Heart left ventricle (tissue), 16 donors: ENCODE measurements around the gene CLIP1. TPM values are rescaled to one million over a fixed set of nuclear protein-coding genes. Genes with fewer than 3 reads are reported as not detected.
"Not testable (repeated sequence)": the region's sequence is repeated elsewhere in the genome, so short reads cannot be mapped to it uniquely, and the experiment has no call there.

Experiments
- ATAC-seq, 4 donors: fragments of 200-7000 bp; cut with Tn5 transposase; one replicate each; pipeline ENCODE4 v1.9.1; 2020 to 2022; ENCODE audit warnings: moderate library complexity in 4 of 4, mild to moderate bottlenecking in 3 of 4, moderate number of reproducible peaks in 1 of 4
- DNase-seq, 5 donors: peaks; one replicate each; pipeline ENCODE4 v3.0.0-alpha.2; 2020
- H3K27ac ChIP-seq, 12 donors: fragments of 200-600 bp; sonication (generic) in 4 of 12; one replicate each; pipeline versions ENCODE4 v1.5.0 to v1.8.0; 2016 to 2022; ENCODE audit warnings: mild to moderate bottlenecking in 2 of 12
- H3K27me3 ChIP-seq, 9 donors: fragments of 200-600 bp; sonication (generic) in 2 of 9; one replicate each; pipeline versions ENCODE4 v1.5.1 to v1.8.0; 2016 to 2022; ENCODE audit warnings: mild to moderate bottlenecking in 3 of 9
- H3K36me3 ChIP-seq, 9 donors: fragments of 200-600 bp; sonication (generic) in 2 of 9; one replicate each; pipeline versions ENCODE4 v1.5.0 to v1.8.0; 2018 to 2022; ENCODE audit warnings: mild to moderate bottlenecking in 2 of 9
- H3K4me1 ChIP-seq, 12 donors: fragments of 200-600 bp; sonication (generic) in 4 of 12; one replicate each; pipeline versions ENCODE4 v1.5.0 to v1.8.0; 2016 to 2022; ENCODE audit warnings: mild to moderate bottlenecking in 3 of 12
- H3K4me3 ChIP-seq, 12 donors: fragments of 200-600 bp; sonication (generic) in 4 of 12; one replicate each; pipeline versions ENCODE4 v1.5.0 to v1.8.0; 2017 to 2022; ENCODE audit warnings: mild to moderate bottlenecking in 9 of 12, moderate library complexity in 4 of 12
- H3K9me3 ChIP-seq, 12 donors: fragments of 200-600 bp; sonication (generic) in 4 of 12; one replicate each; pipeline versions ENCODE4 v1.5.0 to v1.8.0; 2016 to 2022; ENCODE audit warnings: mild to moderate bottlenecking in 1 of 12
- POLR2A ChIP-seq, 2 donors: fragments of 450-650 bp; IDR thresholded peaks; one replicate each; pipeline ENCODE4 v1.6.1; 2017; ENCODE audit warnings: antibody characterized with exemption in 2 of 2, mild to moderate bottlenecking in 2 of 2, moderate library complexity in 2 of 2
- WGBS, 4 donors: extraction: QIAGEN DNeasy Blood & Tissue Kit in 2 of 4; methylation state at CpG; one replicate each; pipeline versions ENCODE4 v1.1.5 to v1.1.7; 2013 to 2018; 5-methylcytosine and 5-hydroxymethylcytosine counted together
- intact Hi-C, 10 donors: fragments of 100-400 bp; cut with DNase I; formaldehyde crosslinking; loops; one replicate each; pipeline versions ENCODE4 v1.11.1 to v1.14.2; 2022
- polyA plus RNA-seq, 2 donors: library from polyadenylated mRNA; stranded (reverse); fragments of 200-250 nt; gene quantifications; one replicate each; pipeline ENCODE4 v1.2.3, GENCODE V29; 2013
- total RNA-seq, 9 donors: library from RNA; depleted of rRNA in 2 of 9; stranded (reverse); fragments of >200 nt in 2 of 9; fragmentation: NEBNext Ultra II Directional in 3 of 9; extraction: Animal tissue kit (Norgen Biotek cat#: 25700) in 3 of 9; gene quantifications; one replicate each; pipeline versions ENCODE4 v1.1.0 to v1.2.4, GENCODE V29; 2016 to 2023
- TF ChIP-seq, protein P1 (sequence below), 12 donors: fragments of 200-600 bp; sonication (generic) in 4 of 12; IDR thresholded peaks; one replicate each; pipeline versions ENCODE4 v1.5.0 to v1.8.0; 2018 to 2022; ENCODE audit warnings: antibody characterized with exemption in 12 of 12, mild to moderate bottlenecking in 5 of 12
- donor health status: ischemic (EF 13 %, LVEDD 7.1; RV severe dilation, severe dysfunction).
- donor health status: healthy with polysubstance abuse.
- donor health status: DM: no; HTN: yes; CAD: no.
- donor health status: DM: no; HTN: no; CAD: no.
- donor health status: ischemic (EF 25% LVEDD 6.9; RV normal size, moderate dysfunction).
- donor health status: ischemic (EF 25% LVEDD 5.7; RV mildly dilated, moderate dysfunction).
- donor health status: healthy.
- donor health status: DM: yes; HTN: yes; CAD: no.
- donor health status: ischemic (EF 35%, LVEDD 5.7; RV mildly dilated, moderate dysfunction).
- donor health status: nonischemic (EF 11% LVEDD 7.7; RV severe dilation, severe dysfunction).
- donor health status: DM: yes; HTN: yes; CAD: no.
- donor health status: PGD.
- donor health status: ischemic (EF 29% LVEDD 5.4; RV normal size, mild dysfunction).
- donor health status: nonischemic (EF 23%, LVEDD 6.1; RV moderate dilation, normal function).

The CLIP1 gene
- total and polyA plus RNA-seq, 11 donors, result 31.9 to 173 (median 104) TPM

DNA sequence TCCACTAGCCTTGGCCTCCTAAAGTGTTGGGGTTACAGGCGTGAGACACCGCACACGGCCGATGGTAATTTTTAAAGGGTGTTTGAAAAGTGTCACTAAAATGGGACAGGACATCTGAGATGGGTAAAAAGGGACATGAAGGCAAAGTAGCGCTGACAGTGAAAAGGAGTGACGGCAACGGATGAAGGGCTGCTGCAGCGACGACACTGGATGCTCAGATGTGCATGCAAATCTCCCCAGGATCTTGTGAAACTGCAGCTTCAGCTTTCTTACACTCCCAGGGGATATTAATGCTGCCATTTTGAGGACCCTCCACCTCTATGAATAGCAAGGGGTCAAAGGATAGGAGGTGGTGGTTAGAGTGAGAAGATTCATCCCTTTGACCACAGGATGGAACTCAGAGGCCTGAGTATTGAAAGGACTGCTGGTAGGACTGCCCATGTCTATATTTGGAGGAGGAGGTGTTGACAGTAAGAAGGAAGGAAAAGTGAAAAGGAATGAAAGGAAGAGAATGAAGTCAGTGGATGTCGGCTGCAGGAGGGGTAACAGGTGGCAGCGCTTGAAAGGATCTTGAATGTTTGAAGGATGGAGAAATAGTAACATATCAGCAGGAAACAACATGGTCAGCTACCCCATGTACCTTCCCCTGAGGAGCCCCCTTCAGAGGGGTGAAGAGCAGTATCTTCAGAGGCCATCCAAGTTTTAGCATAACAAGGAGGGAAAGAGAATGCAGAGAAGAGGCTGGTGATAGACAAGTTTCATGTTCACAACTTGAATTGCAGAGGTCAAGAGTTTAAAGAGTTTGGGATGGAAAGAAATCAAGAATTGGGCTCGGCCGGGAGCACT lies 37.1 kb downstream of the CLIP1 start:
- DNase-seq (no peak), ATAC-seq (peak in 1 of 4 donors; percentile 25)
- peak overlapping the region in 1 of 12 donors; percentile 86 for H3K27ac ChIP-seq
- WGBS, 4 donors, result 85 to 93% (median 90%) methylated on average over 13 of the region's 13 CpGs
- H3K4me3 ChIP-seq, result no peak overlapping the region
- intact Hi-C loops, result no loop called here
- no peak for TF ChIP-seq POLR2A (IDR thresholded peaks at IDR 0.05)
- TF ChIP-seq, protein P1, sequence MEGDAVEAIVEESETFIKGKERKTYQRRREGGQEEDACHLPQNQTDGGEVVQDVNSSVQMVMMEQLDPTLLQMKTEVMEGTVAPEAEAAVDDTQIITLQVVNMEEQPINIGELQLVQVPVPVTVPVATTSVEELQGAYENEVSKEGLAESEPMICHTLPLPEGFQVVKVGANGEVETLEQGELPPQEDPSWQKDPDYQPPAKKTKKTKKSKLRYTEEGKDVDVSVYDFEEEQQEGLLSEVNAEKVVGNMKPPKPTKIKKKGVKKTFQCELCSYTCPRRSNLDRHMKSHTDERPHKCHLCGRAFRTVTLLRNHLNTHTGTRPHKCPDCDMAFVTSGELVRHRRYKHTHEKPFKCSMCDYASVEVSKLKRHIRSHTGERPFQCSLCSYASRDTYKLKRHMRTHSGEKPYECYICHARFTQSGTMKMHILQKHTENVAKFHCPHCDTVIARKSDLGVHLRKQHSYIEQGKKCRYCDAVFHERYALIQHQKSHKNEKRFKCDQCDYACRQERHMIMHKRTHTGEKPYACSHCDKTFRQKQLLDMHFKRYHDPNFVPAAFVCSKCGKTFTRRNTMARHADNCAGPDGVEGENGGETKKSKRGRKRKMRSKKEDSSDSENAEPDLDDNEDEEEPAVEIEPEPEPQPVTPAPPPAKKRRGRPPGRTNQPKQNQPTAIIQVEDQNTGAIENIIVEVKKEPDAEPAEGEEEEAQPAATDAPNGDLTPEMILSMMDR (IDR thresholded peaks at IDR 0.05), result no peak
- no peaks in the 10 kb centered on the region for H3K27me3 ChIP-seq
- no peaks in the 10 kb centered on the region for H3K9me3 ChIP-seq
- peaks cover 0 to 18% (median 2%) of the 10 kb centered on the region in 12 donors for H3K4me1 ChIP-seq
- peaks cover 0 to 14% (median 8%) of the 10 kb centered on the region in 9 donors for H3K36me3 ChIP-seq

DNA sequence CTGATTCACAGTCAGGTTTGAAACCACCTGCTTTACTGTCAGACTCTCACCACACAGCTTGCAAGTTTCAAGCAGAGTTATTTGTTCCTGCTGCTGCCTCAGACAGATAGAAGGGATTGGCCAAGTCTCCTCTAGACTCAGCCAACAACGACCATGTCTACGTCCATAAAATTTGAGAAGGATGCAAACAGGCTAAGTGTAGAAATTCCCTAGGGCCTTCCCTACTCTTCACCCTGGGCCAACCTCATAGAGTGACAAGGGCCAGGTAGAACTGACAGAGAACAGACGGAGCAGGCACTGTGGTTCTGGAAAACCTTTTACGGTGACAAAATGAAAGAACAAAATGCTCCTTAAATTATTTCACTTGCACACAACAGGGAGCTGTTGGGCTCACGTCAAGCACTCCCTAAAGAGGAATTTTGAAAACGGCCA lies 39.5 kb downstream of the CLIP1 start:
- Histone ChIP-seq H3K36me3 (peaks cover 0 to 38% (median 30%) of the 10 kb centered on the region in 9 donors), H3K27ac (peak overlapping the region in 2 of 12 donors; percentile 9 to 86), H3K9me3 (no peaks in the 10 kb centered on the region), H3K4me3 (peak overlapping the region in 2 of 12 donors; percentile 7 to 12), H3K27me3 (no peaks in the 10 kb centered on the region), H3K4me1 (peaks cover 0 to 10% (median 0%) of the 10 kb centered on the region in 12 donors)
- DNase-seq (no peak), ATAC-seq (peak in 2 of 4 donors; percentile 9 to 32)
- intact Hi-C loops, result no loop called here
- WGBS, 4 donors, result 75 to 85% (median 76%) methylated on average over 6 of the region's 6 CpGs
- TF ChIP-seq, protein P1 (IDR thresholded peaks at IDR 0.05), result no peak
- no peak for TF ChIP-seq POLR2A (IDR thresholded peaks at IDR 0.05)

DNA sequence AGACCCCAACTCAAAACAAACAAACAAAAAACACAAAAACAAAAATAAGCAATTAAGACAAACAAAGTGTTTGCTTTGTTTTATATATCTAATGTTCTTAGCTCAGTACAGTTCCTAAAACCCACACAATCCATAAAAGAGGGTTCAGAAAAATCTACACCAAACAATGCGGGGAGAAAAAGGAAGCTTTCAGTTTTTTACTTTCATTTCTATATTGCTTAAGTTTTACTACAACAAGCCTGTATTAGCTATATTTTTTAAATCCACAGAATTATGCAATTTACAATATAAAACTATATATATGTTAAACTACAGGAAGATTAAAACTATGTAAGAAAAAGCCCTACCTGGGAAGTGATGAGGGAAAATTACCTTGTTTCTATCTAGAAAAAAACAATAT lies 41.4 kb downstream of the CLIP1 start:
- ATAC-seq, result no peak
- WGBS, 4 donors, result 81 to 93% (median 87%) methylated on average over 1 of the region's 1 CpG
- Histone ChIP-seq H3K36me3 (peaks cover 0 to 57% (median 49%) of the 10 kb centered on the region in 9 donors), H3K9me3 (no peaks in the 10 kb centered on the region), H3K27me3 (no peaks in the 10 kb centered on the region), H3K4me1 (peaks cover 0 to 10% (median 0%) of the 10 kb centered on the region in 12 donors), H3K4me3 (no peak overlapping the region), H3K27ac (peak overlapping the region in 1 of 12 donors; percentile 86)
- DNase-seq, result no peak
- intact Hi-C loops, result no loop called here
- no peak for TF ChIP-seq POLR2A (IDR thresholded peaks at IDR 0.05)
- TF ChIP-seq, protein P1 (IDR thresholded peaks at IDR 0.05), result no peak

DNA sequence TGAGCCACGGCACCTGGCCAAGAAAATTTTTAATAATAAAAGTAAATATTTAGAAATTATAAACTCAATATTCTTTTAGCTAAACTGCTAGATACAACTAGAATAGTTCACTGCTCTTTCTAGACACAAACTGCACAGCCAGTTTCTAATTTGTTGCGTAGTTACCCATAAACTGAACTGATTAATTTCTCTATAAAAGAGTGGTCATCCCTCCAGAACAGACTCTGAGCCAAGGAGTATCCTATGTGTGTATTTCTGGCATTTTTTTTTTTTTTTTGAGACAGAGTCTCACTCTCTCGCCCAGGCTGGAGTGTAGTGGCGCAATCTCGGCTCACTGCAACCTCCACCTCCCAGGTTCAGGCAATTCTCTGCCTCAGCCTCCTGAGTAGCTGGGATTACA lies 45.7 kb downstream of the CLIP1 start:
- Histone ChIP-seq H3K4me1 (peaks cover 0 to 12% (median 6%) of the 10 kb centered on the region in 12 donors), H3K27ac (peak overlapping the region in 1 of 12 donors; percentile 79), H3K36me3 (peaks cover 0 to 82% (median 67%) of the 10 kb centered on the region in 9 donors)
- WGBS, 4 donors, result 95 to 98% (median 97%) methylated on average over 5 of the region's 5 CpGs
- intact Hi-C loops, DNase-seq, ATAC-seq, H3K4me3 ChIP-seq, H3K9me3 ChIP-seq, H3K27me3 ChIP-seq: not testable (repeated sequence)
